Astrocyte (in vitro differentiated cells and primary cell): ENCODE data around the gene ATP8B4. TPM values are rescaled to one million over a fixed set of nuclear protein-coding genes. Genes with fewer than 3 reads are reported as not detected.

Experiments used
- DNase-seq: peaks from one replicate; pipeline ENCODE4 v3.0.0-alpha.2; 2010; ENCODE audit warnings: low read depth
- FAIRE-seq: peaks from 2 replicates; lab custom pipeline; 2011; peaks lifted over from hg19 to GRCh38; lab: Jason Lieb, UNC
- H2AFZ ChIP-seq: 2 replicates; pipeline ENCODE4 v1.6.0; 2012; ENCODE audit warnings: low read depth, low read length, inconsistent platforms
- H3K27ac ChIP-seq: 2 replicates; pipeline ENCODE4 v1.5.1; 2011; ENCODE audit warnings: low read depth, low read length, inconsistent platforms
- H3K27me3 ChIP-seq: 2 replicates; pipeline ENCODE4 v1.6.0; 2011; ENCODE audit warnings: low read length, inconsistent platforms; ENCODE audit not compliant: insufficient read depth
- H3K36me3 ChIP-seq: 2 replicates; pipeline ENCODE4 v1.5.1; 2011; ENCODE audit warnings: low read length, inconsistent platforms; ENCODE audit not compliant: insufficient read depth
- H3K4me1 ChIP-seq: 2 replicates; pipeline ENCODE4 v1.5.1; 2011; ENCODE audit warnings: low read length, inconsistent platforms; ENCODE audit not compliant: insufficient read depth
- H3K4me2 ChIP-seq: 2 replicates; pipeline ENCODE4 v1.6.0; 2012; ENCODE audit warnings: low read length, inconsistent platforms
- H3K4me3 ChIP-seq: 2 replicates; pipeline ENCODE4 v1.5.1; 2011; ENCODE audit warnings: low read depth, mild to moderate bottlenecking, low read length, inconsistent platforms; ENCODE audit not compliant: insufficient read depth
- H3K79me2 ChIP-seq: 2 replicates; pipeline ENCODE4 v1.6.0; 2012; ENCODE audit warnings: mild to moderate bottlenecking, low read length, inconsistent platforms; ENCODE audit not compliant: insufficient read depth
- H3K9ac ChIP-seq: 2 replicates; pipeline ENCODE4 v1.6.0; 2012; ENCODE audit warnings: mild to moderate bottlenecking, low read length, inconsistent platforms
- H3K9me3 ChIP-seq: 2 replicates; pipeline ENCODE4 v1.5.1; 2012; ENCODE audit warnings: low read depth, mild to moderate bottlenecking, low read length, inconsistent platforms; ENCODE audit not compliant: insufficient read depth
- H4K20me1 ChIP-seq: 2 replicates; pipeline ENCODE4 v1.6.0; 2012; ENCODE audit warnings: low read length, inconsistent platforms; ENCODE audit not compliant: insufficient read depth
- H3K27ac Mint-ChIP-seq: one replicate; pipeline ENCODE4 v1.8.0; 2021; ENCODE audit warnings: mild to moderate bottlenecking, mixed read lengths; ENCODE audit not compliant: unreplicated experiment
- H3K27me3 Mint-ChIP-seq: one replicate; pipeline ENCODE4 v1.8.0; 2021; ENCODE audit warnings: low read depth, mixed read lengths; ENCODE audit not compliant: unreplicated experiment
- H3K36me3 Mint-ChIP-seq: one replicate; pipeline ENCODE4 v1.8.0; 2021; ENCODE audit warnings: low read depth, mixed read lengths; ENCODE audit not compliant: unreplicated experiment
- H3K4me1 Mint-ChIP-seq: one replicate; pipeline ENCODE4 v1.8.0; 2021; ENCODE audit warnings: low read depth, mixed read lengths; ENCODE audit not compliant: unreplicated experiment
- H3K4me3 Mint-ChIP-seq: one replicate; pipeline ENCODE4 v1.8.0; 2021; ENCODE audit warnings: mild to moderate bottlenecking, moderate library complexity, mixed read lengths; ENCODE audit not compliant: unreplicated experiment
- H3K9me3 Mint-ChIP-seq: one replicate; pipeline ENCODE4 v1.8.0; 2021; ENCODE audit warnings: mild to moderate bottlenecking, mixed read lengths; ENCODE audit not compliant: unreplicated experiment
- EZH2 ChIP-seq: IDR thresholded peaks from 2 replicates; pipeline ENCODE4 v1.6.1; 2012; ENCODE audit warnings: mild to moderate bottlenecking, low read length, inconsistent platforms; ENCODE audit not compliant: insufficient read depth
- total RNA-seq: library from RNA; stranded (reverse); gene quantifications from 2 replicates; pipeline ENCODE4 v1.2.1, GENCODE V29; 2021
- TF ChIP-seq, protein P1 (sequence below): IDR thresholded peaks from 2 replicates; pipeline ENCODE4 v1.5.1; 2011; ENCODE audit warnings: low read depth, mild to moderate bottlenecking, inconsistent platforms, low read length, moderate library complexity; ENCODE audit not compliant: insufficient read depth

ATP8B4 gene
- total RNA-seq, 1 donor from 2014 or later: 0.23 TPM

DNA sequence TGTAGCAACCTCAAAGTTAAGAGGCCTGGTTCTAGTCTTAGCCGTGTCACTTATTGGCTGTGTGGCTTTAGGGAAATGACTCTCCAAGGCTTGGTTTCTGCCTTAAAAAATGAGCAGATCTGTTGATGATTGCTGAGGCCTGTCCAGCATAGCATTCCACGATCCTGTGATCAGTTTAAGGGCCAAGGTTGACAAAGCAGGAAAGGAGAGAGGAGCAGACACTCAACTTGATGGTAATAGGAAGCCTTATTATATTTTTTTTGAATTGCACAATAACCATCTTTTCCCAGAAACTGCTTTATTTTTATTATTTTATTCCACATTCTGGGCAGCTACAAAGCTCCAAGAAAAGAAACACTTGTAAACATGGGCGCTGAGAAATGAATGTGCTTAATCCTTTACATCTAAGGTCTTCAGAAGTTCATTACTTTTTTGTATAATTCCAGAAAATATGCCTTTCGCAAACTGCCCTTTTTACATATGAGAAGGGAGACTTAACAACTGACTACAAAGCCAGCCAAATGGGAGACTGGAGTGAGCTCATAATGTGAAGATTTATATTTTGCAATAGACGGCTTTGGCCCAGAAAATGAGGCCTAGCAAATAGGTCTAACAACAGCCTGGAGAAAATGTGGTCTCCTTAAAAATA, 241.0 kb downstream of the ATP8B4 start:
- H4K20me1 ChIP-seq: no peaks in the 10 kb centered on the region
- Mint-ChIP-seq H3K4me3 (no peak overlapping the region), H3K9me3 (no peaks in the 10 kb centered on the region), H3K27me3 (no peaks in the 10 kb centered on the region), H3K27ac (no peak overlapping the region), H3K36me3 (no peaks in the 10 kb centered on the region), H3K4me1 (no peaks in the 10 kb centered on the region)
- no peaks in the 10 kb centered on the region for H3K36me3 ChIP-seq
- no peak for FAIRE-seq
- DNase-seq: no peak
- H3K4me2 ChIP-seq: no peak overlapping the region
- H3K4me1 ChIP-seq: no peaks in the 10 kb centered on the region
- no peak overlapping the region for H2AFZ ChIP-seq
- no peaks in the 10 kb centered on the region for H3K27me3 ChIP-seq
- H3K4me3 ChIP-seq: no peak overlapping the region
- no peak overlapping the region for H3K9ac ChIP-seq
- TF ChIP-seq, protein P1, sequence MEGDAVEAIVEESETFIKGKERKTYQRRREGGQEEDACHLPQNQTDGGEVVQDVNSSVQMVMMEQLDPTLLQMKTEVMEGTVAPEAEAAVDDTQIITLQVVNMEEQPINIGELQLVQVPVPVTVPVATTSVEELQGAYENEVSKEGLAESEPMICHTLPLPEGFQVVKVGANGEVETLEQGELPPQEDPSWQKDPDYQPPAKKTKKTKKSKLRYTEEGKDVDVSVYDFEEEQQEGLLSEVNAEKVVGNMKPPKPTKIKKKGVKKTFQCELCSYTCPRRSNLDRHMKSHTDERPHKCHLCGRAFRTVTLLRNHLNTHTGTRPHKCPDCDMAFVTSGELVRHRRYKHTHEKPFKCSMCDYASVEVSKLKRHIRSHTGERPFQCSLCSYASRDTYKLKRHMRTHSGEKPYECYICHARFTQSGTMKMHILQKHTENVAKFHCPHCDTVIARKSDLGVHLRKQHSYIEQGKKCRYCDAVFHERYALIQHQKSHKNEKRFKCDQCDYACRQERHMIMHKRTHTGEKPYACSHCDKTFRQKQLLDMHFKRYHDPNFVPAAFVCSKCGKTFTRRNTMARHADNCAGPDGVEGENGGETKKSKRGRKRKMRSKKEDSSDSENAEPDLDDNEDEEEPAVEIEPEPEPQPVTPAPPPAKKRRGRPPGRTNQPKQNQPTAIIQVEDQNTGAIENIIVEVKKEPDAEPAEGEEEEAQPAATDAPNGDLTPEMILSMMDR: no peak
- no peak for TF ChIP-seq EZH2
- no peaks in the 10 kb centered on the region for H3K79me2 ChIP-seq
- no peak overlapping the region for H3K27ac ChIP-seq
- no peaks in the 10 kb centered on the region for H3K9me3 ChIP-seq

DNA sequence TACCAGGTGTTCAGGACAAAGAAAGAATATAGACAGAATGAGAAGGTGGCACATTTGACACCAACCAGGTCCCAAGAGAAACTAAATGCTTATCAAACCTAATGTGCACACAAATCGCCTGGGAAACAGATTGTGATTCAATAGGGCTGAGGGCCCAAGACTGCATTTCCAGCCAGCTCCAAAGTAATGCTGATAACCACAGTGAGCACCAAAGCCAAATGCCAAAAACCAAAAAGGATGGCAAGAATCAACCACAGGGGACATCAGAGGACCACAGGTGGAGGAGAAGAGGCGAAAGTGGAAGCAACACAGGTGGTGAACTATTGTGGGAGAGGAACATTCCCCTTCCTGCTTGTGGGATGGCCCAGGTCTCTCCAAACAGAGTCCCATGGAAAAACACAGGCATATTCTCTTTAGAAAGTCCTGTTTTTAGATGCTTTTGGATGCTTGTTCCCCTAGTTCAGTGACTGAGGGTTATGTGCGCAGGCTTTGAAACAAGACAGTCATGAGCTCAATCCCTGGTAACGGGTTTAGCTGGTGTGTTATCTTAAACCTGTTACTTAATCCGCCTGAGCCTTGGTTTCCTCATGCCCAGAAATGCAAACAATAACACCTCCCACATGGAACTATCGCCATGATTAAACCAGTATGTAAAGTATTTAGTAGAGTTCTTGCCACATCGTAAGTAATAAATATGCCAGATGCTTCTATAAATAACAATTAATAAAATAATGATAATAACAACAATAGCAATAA, 241.7 kb downstream of the ATP8B4 start:
- H3K27ac Mint-ChIP-seq: no peak overlapping the region
- Histone ChIP-seq H2AFZ (no peak overlapping the region), H3K4me2 (no peak overlapping the region), H3K9me3 (no peaks in the 10 kb centered on the region), H3K4me3 (no peak overlapping the region), H3K9ac (no peak overlapping the region), H3K27me3 (no peaks in the 10 kb centered on the region), H3K36me3 (no peaks in the 10 kb centered on the region), H4K20me1 (no peaks in the 10 kb centered on the region), H3K79me2 (no peaks in the 10 kb centered on the region), H3K27ac (no peak overlapping the region), H3K4me1 (no peaks in the 10 kb centered on the region)
- DNase-seq (no peak), FAIRE-seq (no peak)
- no peaks in the 10 kb centered on the region for H3K4me1 Mint-ChIP-seq
- no peak overlapping the region for H3K4me3 Mint-ChIP-seq
- no peak for TF ChIP-seq EZH2
- TF ChIP-seq, protein P1: no peak
- H3K36me3 Mint-ChIP-seq: no peaks in the 10 kb centered on the region
- H3K27me3 Mint-ChIP-seq: no peaks in the 10 kb centered on the region
- H3K9me3 Mint-ChIP-seq: no peaks in the 10 kb centered on the region
